ENCODE data around the gene OPCML. TPM values are rescaled to one million over a fixed set of nuclear protein-coding genes. Genes with fewer than 3 reads are reported as not detected.

OPCML gene
- total RNA-seq, 4 donors from 2014 or later, result 0.06 to 0.83 (median 0.24) TPM

GRCh38 chr11:133115099-133115498, 417.2 kb downstream of the OPCML start:
- Histone ChIP-seq H3K4me1 (peaks cover 0 to 2% (median 0%) of the 10 kb centered on the region in 4 donors), H3K36me3 (no peaks in the 10 kb centered on the region), H3K4me3 (no peak overlapping the region), H3K27me3 (peaks cover 0 to 8% (median 0%) of the 10 kb centered on the region in 4 donors), H3K27ac (replicated peaks in 1 of 4) (no peak overlapping the region), H3K9me3 (peaks cover 0 to 9% (median 0%) of the 10 kb centered on the region in 4 donors)
- intact Hi-C loops (cut with DNase I), result no loop called here
- peak; percentile 86 for DNase-seq (ENCODE audit: extremely low spot score)
- WGBS, result 91% methylated on average over 7 of the region's 7 CpGs
- TF ChIP-seq EP300 (IDR thresholded peaks at IDR 0.05), result no peak
- TF ChIP-seq CTCF (IDR thresholded peaks at IDR 0.05), result no peak
- TF ChIP-seq POLR2A (IDR thresholded peaks at IDR 0.05; ENCODE audit: low read depth), result no peak
- no peak for TF ChIP-seq POLR2AphosphoS5 (IDR thresholded peaks at IDR 0.05)

- 68% methylated on average over 3 of the region's 3 CpGs for WGBS
- no peak for DNase-seq (ENCODE audit: extremely low spot score)
- no peak for TF ChIP-seq POLR2AphosphoS5 (IDR thresholded peaks at IDR 0.05)
- TF ChIP-seq EP300 (IDR thresholded peaks at IDR 0.05), result no peak
- no peak for TF ChIP-seq CTCF (IDR thresholded peaks at IDR 0.05)
- TF ChIP-seq POLR2A (IDR thresholded peaks at IDR 0.05; ENCODE audit: low read depth), result no peak
Observed at GRCh38 chr11:133107763-133108162, 424.5 kb downstream of the OPCML start.

GRCh38 chr11:133107136-133107535, 425.2 kb downstream of the OPCML start:
- Histone ChIP-seq H3K4me1 (no peaks in the 10 kb centered on the region), H3K27me3 (no peaks in the 10 kb centered on the region), H3K4me3 (no peak overlapping the region), H3K27ac (replicated peaks in 1 of 4) (no peak overlapping the region), H3K9me3 (no peaks in the 10 kb centered on the region), H3K36me3 (no peaks in the 10 kb centered on the region)
- intact Hi-C loops (cut with DNase I), result no loop called here
- no peak for TF ChIP-seq CTCF (IDR thresholded peaks at IDR 0.05)
- no peak for TF ChIP-seq POLR2A (IDR thresholded peaks at IDR 0.05; ENCODE audit: low read depth)
- TF ChIP-seq EP300 (IDR thresholded peaks at IDR 0.05), result no peak
- no peak for TF ChIP-seq POLR2AphosphoS5 (IDR thresholded peaks at IDR 0.05)
- peak; percentile 68 for DNase-seq (ENCODE audit: extremely low spot score)
- 75% methylated on average over 4 of the region's 4 CpGs for WGBS

More at GRCh38 chr11:133107763-133108162, 424.5 kb downstream of the OPCML start:
- no peak overlapping the region for H3K27ac ChIP-seq (replicated peaks in 1 of 4)
- peaks cover 0 to 3% (median 0%) of the 10 kb centered on the region in 4 donors for H3K9me3 ChIP-seq
- H3K4me1 ChIP-seq, result no peaks in the 10 kb centered on the region
- H3K4me3 ChIP-seq, result no peak overlapping the region
- intact Hi-C loops (cut with DNase I), result no loop called here
- peaks cover 0 to 4% (median 0%) of the 10 kb centered on the region in 4 donors for H3K27me3 ChIP-seq
- H3K36me3 ChIP-seq, result no peaks in the 10 kb centered on the region

- no peaks in the 10 kb centered on the region for H3K4me1 ChIP-seq
- no peak for DNase-seq (ENCODE audit: extremely low spot score)
- H3K9me3 ChIP-seq, result no peaks in the 10 kb centered on the region
- TF ChIP-seq CTCF (IDR thresholded peaks at IDR 0.05) (no peak), EP300 (IDR thresholded peaks at IDR 0.05) (no peak), POLR2A (IDR thresholded peaks at IDR 0.05; ENCODE audit: low read depth) (no peak), POLR2AphosphoS5 (IDR thresholded peaks at IDR 0.05) (no peak)
- H3K4me3 ChIP-seq, result no peak overlapping the region
- H3K27me3 ChIP-seq, result no peaks in the 10 kb centered on the region
- intact Hi-C loops (cut with DNase I), result no loop called here
- no peak overlapping the region for H3K27ac ChIP-seq (replicated peaks in 1 of 4)
- no peaks in the 10 kb centered on the region for H3K36me3 ChIP-seq
- 86% methylated on average over 1 of the region's 1 CpG for WGBS
Observed at GRCh38 chr11:133106417-133106816, 425.9 kb downstream of the OPCML start.

All from esophagus muscularis mucosa (tissue), 4 donors.